Tibial nerve (tissue), 4 donors: ENCODE measurements around the gene PYGM. TPM values are rescaled to one million over a fixed set of nuclear protein-coding genes. Genes with fewer than 3 reads are reported as not detected.

Experiments
- DNase-seq, 2 donors: peaks; one replicate each; pipeline ENCODE4 v3.0.0-alpha.2; 2019; ENCODE audit warnings: low spot score in 2 of 2
- H3K27ac ChIP-seq, 4 donors: fragments of 200-600 bp; sonication (generic) in 3 of 4; one replicate each; pipeline ENCODE4 v1.5.1; 2017 to 2019; ENCODE audit warnings: mild to moderate bottlenecking in 1 of 4
- H3K27me3 ChIP-seq, 2 donors: fragments of 200-600 bp; sonication (generic) in 1 of 2; one replicate each; pipeline versions ENCODE4 v1.5.1 to v1.6.0; 2017 to 2019
- H3K36me3 ChIP-seq, 3 donors: fragments of 200-600 bp; sonication (generic); one replicate each; pipeline ENCODE4 v1.5.1; 2018 to 2019
- H3K4me1 ChIP-seq, 4 donors: fragments of 200-600 bp; sonication (generic) in 3 of 4; one replicate each; pipeline ENCODE4 v1.5.1; 2017 to 2019
- H3K4me3 ChIP-seq, 4 donors: fragments of 200-600 bp; sonication (generic) in 3 of 4; one replicate each; pipeline ENCODE4 v1.5.1; 2017 to 2019; ENCODE audit warnings: mild to moderate bottlenecking in 1 of 4, moderate library complexity in 1 of 4
- H3K9me3 ChIP-seq, 4 donors: fragments of 200-600 bp; sonication (generic) in 3 of 4; one replicate each; pipeline ENCODE4 v1.5.1; 2017 to 2019
- EP300 ChIP-seq, 2 donors: sonication (generic); formaldehyde crosslinking; IDR thresholded peaks; one replicate each; pipeline ENCODE4 v1.6.1; 2017; ENCODE audit warnings: antibody characterized with exemption in 2 of 2, mild to moderate bottlenecking in 1 of 2
- POLR2A ChIP-seq, 2 donors: fragments of 450-650 bp; IDR thresholded peaks; one replicate each; pipeline ENCODE4 v1.6.1; 2017; ENCODE audit warnings: antibody characterized with exemption in 2 of 2, mild to moderate bottlenecking in 2 of 2, moderate library complexity in 2 of 2
- WGBS, 2 donors: methylation state at CpG; one replicate each; pipeline ENCODE4 v1.1.5; 2018; 5-methylcytosine and 5-hydroxymethylcytosine counted together
- total RNA-seq, 4 donors: library from RNA; depleted of rRNA; stranded (reverse); fragments of >200 nt; gene quantifications; one replicate each; pipeline ENCODE4 v1.1.0, GENCODE V29; 2016
- TF ChIP-seq, protein P1 (sequence below), 5 experiments: fragments of 200-600 bp in 3 of 5; fragments of 450-650 bp in 2 of 5; sonication (generic) in 3 of 5; IDR thresholded peaks; one replicate each; pipeline ENCODE4 v1.5.1; 2016 to 2019; ENCODE audit warnings: antibody characterized with exemption in 5 of 5, mild to moderate bottlenecking in 3 of 5, moderate library complexity in 2 of 5

PYGM gene
- total RNA-seq, 4 donors from 2014 or later = 2.1 to 18.6 (median 9.9) TPM

- Histone ChIP-seq H3K4me3 (peak overlapping the region in 1 of 4 donors; percentile 15), H3K4me1 (peaks cover 0 to 28% (median 2%) of the 10 kb centered on the region in 4 donors), H3K9me3 (no peaks in the 10 kb centered on the region), H3K36me3 (no peaks in the 10 kb centered on the region), H3K27me3 (peaks cover 0 to 92% of the 10 kb centered on the region in 2 donors), H3K27ac (no peak overlapping the region)
- TF ChIP-seq EP300 (IDR thresholded peaks at IDR 0.05) (no peak), POLR2A (IDR thresholded peaks at IDR 0.05) (no peak)
- TF ChIP-seq, protein P1, sequence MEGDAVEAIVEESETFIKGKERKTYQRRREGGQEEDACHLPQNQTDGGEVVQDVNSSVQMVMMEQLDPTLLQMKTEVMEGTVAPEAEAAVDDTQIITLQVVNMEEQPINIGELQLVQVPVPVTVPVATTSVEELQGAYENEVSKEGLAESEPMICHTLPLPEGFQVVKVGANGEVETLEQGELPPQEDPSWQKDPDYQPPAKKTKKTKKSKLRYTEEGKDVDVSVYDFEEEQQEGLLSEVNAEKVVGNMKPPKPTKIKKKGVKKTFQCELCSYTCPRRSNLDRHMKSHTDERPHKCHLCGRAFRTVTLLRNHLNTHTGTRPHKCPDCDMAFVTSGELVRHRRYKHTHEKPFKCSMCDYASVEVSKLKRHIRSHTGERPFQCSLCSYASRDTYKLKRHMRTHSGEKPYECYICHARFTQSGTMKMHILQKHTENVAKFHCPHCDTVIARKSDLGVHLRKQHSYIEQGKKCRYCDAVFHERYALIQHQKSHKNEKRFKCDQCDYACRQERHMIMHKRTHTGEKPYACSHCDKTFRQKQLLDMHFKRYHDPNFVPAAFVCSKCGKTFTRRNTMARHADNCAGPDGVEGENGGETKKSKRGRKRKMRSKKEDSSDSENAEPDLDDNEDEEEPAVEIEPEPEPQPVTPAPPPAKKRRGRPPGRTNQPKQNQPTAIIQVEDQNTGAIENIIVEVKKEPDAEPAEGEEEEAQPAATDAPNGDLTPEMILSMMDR (IDR thresholded peaks at IDR 0.05) = no peak
- WGBS, 2 donors = 9% methylated on average over 28 to 39 of the region's 39 CpGs
- DNase-seq = no peak
These were observed 45.9 kb downstream of the PYGM start for GRCh38 chr11:64713781-64714363.

GRCh38 chr11:64713016-64713707 is 46.6 kb downstream of the PYGM start:
- TF ChIP-seq EP300 (IDR thresholded peaks at IDR 0.05) = no peak
- TF ChIP-seq POLR2A (IDR thresholded peaks at IDR 0.05) = no peak
- 0 to 1% methylated on average over 7 to 14 of the region's 111 CpGs for WGBS, 2 donors
- no peak for DNase-seq
- Histone ChIP-seq H3K4me3 (peak overlapping the region in 1 of 4 donors; percentile 15), H3K27ac (no peak overlapping the region), H3K4me1 (peaks cover 0 to 28% (median 2%) of the 10 kb centered on the region in 4 donors), H3K27me3 (peaks cover 0 to 92% of the 10 kb centered on the region in 2 donors), H3K9me3 (no peaks in the 10 kb centered on the region), H3K36me3 (no peaks in the 10 kb centered on the region)

DNA sequence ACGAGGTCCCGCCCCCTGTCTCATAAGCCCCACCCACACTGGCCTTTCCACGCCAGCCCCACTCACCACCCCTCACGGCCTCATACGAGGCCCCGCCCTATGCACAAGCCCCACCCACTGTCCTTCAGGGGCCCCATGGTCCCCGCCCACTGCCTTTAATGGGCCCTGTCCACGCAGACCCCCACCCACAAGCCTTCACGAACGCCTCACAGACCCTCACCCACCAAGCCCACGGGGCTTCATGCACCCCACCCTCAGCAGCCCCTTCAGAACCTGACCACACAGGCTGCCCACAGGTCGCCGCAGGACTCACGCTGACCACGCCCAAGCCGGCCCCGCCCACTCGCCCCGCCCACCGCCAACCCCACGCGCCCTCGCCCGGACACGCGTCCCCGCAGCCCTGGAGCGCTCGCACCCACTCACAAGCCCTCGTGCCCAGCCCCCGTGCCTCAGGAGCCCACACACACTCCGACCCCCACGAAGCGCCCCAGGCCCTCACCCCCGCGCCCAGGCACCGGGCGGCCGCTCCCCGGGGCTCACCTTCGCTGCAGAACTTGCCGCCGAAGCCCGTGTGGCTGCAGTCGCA is 47.3 kb downstream of the PYGM start:
- DNase-seq = no peak
- Histone ChIP-seq H3K27me3 (peaks cover 0 to 92% of the 10 kb centered on the region in 2 donors), H3K4me3 (no peak overlapping the region), H3K36me3 (no peaks in the 10 kb centered on the region), H3K27ac (no peak overlapping the region), H3K4me1 (peaks cover 0 to 28% (median 2%) of the 10 kb centered on the region in 4 donors), H3K9me3 (no peaks in the 10 kb centered on the region)
- WGBS, 2 donors = 9 to 13% methylated on average over 28 to 38 of the region's 45 CpGs
- TF ChIP-seq POLR2A (IDR thresholded peaks at IDR 0.05) = no peak
- TF ChIP-seq, protein P1 (IDR thresholded peaks at IDR 0.05) = no peak
- TF ChIP-seq EP300 (IDR thresholded peaks at IDR 0.05) = no peak

- Histone ChIP-seq H3K27ac (no peak overlapping the region), H3K9me3 (no peaks in the 10 kb centered on the region), H3K4me1 (peaks cover 0 to 28% (median 2%) of the 10 kb centered on the region in 4 donors), H3K4me3 (no peak overlapping the region), H3K36me3 (no peaks in the 10 kb centered on the region), H3K27me3 (peaks cover 0 to 92% of the 10 kb centered on the region in 2 donors)
- no peak for DNase-seq
- TF ChIP-seq POLR2A (IDR thresholded peaks at IDR 0.05) = no peak
- TF ChIP-seq EP300 (IDR thresholded peaks at IDR 0.05) = no peak
- TF ChIP-seq, protein P1 (IDR thresholded peaks at IDR 0.05) = no peak
- 40 to 48% methylated on average over 19 of the region's 19 CpGs for WGBS, 2 donors
These were observed 47.8 kb downstream of the PYGM start for GRCh38 chr11:64711956-64712362.

DNA sequence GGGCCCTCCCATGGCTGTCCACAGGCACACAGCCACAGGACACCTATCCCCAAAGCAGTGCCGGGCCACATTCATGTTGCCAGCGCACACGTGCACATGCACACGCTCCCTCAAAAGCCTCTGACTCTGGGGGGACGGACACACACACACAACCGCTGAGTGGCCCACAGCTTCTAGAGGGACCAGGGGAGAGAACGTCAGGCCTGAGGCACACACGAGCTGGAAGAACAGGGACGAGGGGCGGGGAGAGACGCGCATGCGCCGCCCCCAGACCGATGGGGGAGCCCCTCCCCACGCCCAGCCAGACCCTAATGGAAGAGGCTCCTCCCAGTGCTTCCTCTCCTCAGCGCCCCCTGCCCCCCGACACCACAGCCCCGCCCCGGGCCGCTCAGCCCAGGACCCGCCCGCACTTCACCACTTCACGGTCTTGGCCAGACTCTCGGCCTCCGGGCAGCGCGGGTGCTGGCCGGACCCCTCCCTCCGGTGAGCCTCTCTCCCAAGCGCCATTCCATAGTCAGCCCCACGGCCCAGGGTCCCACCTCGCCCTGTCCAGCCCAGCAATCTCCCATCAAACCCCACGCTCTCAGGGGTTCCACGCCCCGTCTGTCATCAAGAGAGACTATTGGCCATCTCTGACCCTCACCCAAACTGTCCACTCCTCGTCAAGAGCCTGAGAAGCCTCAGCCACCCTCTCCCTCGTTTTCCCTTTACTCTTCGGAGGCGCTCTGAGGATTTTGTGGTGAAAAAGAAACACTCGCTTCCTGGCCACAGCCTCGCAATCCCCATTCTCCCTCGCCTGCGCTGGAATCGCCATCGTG is 48.4 kb downstream of the PYGM start:
- no peak overlapping the region for H3K27ac ChIP-seq
- no peak for DNase-seq
- 15 to 22% methylated on average over 26 to 43 of the region's 46 CpGs for WGBS, 2 donors
- no peaks in the 10 kb centered on the region for H3K9me3 ChIP-seq
- H3K36me3 ChIP-seq = no peaks in the 10 kb centered on the region
- H3K27me3 ChIP-seq = peaks cover 0 to 92% of the 10 kb centered on the region in 2 donors
- TF ChIP-seq EP300 (IDR thresholded peaks at IDR 0.05) = no peak
- no peak overlapping the region for H3K4me3 ChIP-seq
- peaks cover 0 to 28% (median 2%) of the 10 kb centered on the region in 4 donors for H3K4me1 ChIP-seq
